A673 (cell line): ENCODE results near the gene THAP3. TPM values are rescaled to one million over a fixed set of nuclear protein-coding genes. Genes with fewer than 3 reads are reported as not detected.

Source experiments
- BruUV-seq: library from RNA; stranded (reverse); fragments of 400-500 nt; replicated peaks from 2 replicates; lab custom pipeline; 2021; lab: Mats Ljungman, UMichigan
- CTCF ChIA-PET: fragments of 300-600 bp; sonication (Branson Sonifier 250); formaldehyde crosslinking; loops from one replicate; lab custom pipeline; 2022; ENCODE audit warnings: antibody characterized with exemption; lab: Charles Lee
- POLR2A ChIA-PET: fragments of 300-600 bp; sonication (Branson Sonifier 250); formaldehyde crosslinking; loops from one replicate; lab custom pipeline; 2022; ENCODE audit warnings: antibody characterized with exemption; ENCODE audit not compliant: low non-redundant PET; lab: Charles Lee
- DNase-seq: peaks from one replicate; pipeline ENCODE4 v3.0.0-alpha.2; 2015; ENCODE audit warnings: low spot score
- H3K27ac ChIP-seq: fragments of 200-600 bp; sonication (generic); 2 replicates; pipeline ENCODE4 v1.5.1; 2016; ENCODE audit warnings: mixed run types, low read depth, mild to moderate bottlenecking, mixed read lengths, antibody characterized with exemption, low read length; ENCODE audit not compliant: poor library complexity, severe bottlenecking
- H3K27me3 ChIP-seq: fragments of 200-600 bp; sonication (generic); replicated peaks from 2 replicates; pipeline ENCODE4 v1.6.1; 2017; ENCODE audit warnings: mixed run types, low read depth, mild to moderate bottlenecking, mixed read lengths, antibody characterized with exemption, low read length; ENCODE audit not compliant: insufficient read depth, poor library complexity
- H3K36me3 ChIP-seq: fragments of 200-600 bp; sonication (generic); 2 replicates; pipeline ENCODE4 v1.6.1; 2016; ENCODE audit warnings: mixed run types, mild to moderate bottlenecking, mixed read lengths, antibody characterized with exemption, low read length; ENCODE audit not compliant: insufficient read depth, poor library complexity, severe bottlenecking
- H3K4me1 ChIP-seq: fragments of 200-600 bp; sonication (generic); 2 replicates; pipeline ENCODE4 v1.6.1; 2017; ENCODE audit warnings: mixed run types, mild to moderate bottlenecking, mixed read lengths, antibody characterized with exemption, low read length; ENCODE audit not compliant: insufficient read depth, poor library complexity, severe bottlenecking
- H3K4me3 ChIP-seq: fragments of 200-600 bp; sonication (generic); 2 replicates; pipeline ENCODE4 v1.5.1; 2016; ENCODE audit warnings: low read depth, mixed run types, mild to moderate bottlenecking, mixed read lengths, low read length; ENCODE audit not compliant: poor library complexity, severe bottlenecking
- H3K9me3 ChIP-seq: fragments of 200-600 bp; sonication (generic); 2 replicates; pipeline ENCODE4 v1.6.1; 2016; ENCODE audit warnings: mixed run types, low read depth, mild to moderate bottlenecking, mixed read lengths, antibody characterized with exemption, low read length; ENCODE audit not compliant: poor library complexity, severe bottlenecking
- CTCF ChIP-seq: fragments of 300-800, 200-600 bp; sonication (generic); conservative IDR thresholded peaks from 2 replicates; pipeline ENCODE4 v1.5.1; 2017; ENCODE audit warnings: low read depth, mild to moderate bottlenecking, antibody characterized with exemption, low read length, moderate library complexity, mixed read lengths
- EZH2 ChIP-seq: fragments of 200-600 bp; sonication (generic); IDR thresholded peaks from 2 replicates; pipeline ENCODE4 v1.6.1; 2017; ENCODE audit warnings: borderline replicate concordance, low read depth, mild to moderate bottlenecking, mixed read lengths, antibody characterized with exemption, low read length; ENCODE audit not compliant: poor library complexity, severe bottlenecking
- intact Hi-C: fragments of 100-400 bp; cut with micrococcal nuclease; formaldehyde crosslinking; loops from one replicate; pipeline ENCODE4 v1.10.0; 2022; ENCODE audit not compliant: unreplicated experiment
- total RNA-seq: library from RNA; stranded (reverse); gene quantifications from 2 replicates; pipeline ENCODE4 v1.2.3, GENCODE V29; 2021

The THAP3 gene
- total RNA-seq, 1 experiment from 2014 or later, result 23.6 TPM

DNA sequence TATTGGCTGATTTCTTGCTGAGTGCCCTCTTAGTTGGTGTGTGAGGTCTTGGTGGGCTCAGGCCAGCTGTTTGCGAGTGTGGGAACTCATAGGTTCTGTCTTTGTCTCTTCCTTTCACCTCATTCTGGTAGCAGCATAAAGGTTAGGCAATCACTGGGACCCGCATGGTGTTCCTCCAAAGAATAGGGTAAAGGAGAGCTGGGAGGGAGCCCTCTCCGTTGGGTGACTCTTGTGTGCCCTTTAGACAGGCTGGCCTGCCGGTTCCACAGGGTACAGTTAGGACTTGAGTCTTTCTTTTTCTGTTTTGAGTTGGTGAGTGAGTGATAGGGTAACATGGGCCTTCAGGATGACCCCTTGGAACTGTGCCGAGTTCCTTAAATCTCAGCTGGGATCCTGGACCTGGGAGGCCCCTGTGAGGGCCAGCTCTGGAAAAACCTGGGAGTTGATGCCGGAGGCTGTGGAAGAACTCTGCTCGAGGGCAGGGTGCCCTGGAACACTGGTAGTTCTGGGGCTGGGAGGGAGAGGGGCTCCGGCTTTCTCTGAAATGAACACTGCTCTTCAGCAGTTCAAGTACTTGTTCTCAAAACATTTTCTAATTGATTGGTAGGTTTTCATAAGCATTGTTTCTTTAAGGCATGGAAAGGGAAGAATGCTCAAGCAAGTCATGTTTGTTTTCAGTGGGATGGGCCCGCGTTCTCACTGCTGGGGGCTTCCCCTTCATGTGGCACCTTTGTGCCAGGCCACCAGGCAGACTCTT, 2.1 kb upstream of the THAP3 start:
- no peak for DNase-seq
- H3K27ac ChIP-seq, result peak overlapping the region; percentile 37
- intact Hi-C loops, result no loop called here

DNA sequence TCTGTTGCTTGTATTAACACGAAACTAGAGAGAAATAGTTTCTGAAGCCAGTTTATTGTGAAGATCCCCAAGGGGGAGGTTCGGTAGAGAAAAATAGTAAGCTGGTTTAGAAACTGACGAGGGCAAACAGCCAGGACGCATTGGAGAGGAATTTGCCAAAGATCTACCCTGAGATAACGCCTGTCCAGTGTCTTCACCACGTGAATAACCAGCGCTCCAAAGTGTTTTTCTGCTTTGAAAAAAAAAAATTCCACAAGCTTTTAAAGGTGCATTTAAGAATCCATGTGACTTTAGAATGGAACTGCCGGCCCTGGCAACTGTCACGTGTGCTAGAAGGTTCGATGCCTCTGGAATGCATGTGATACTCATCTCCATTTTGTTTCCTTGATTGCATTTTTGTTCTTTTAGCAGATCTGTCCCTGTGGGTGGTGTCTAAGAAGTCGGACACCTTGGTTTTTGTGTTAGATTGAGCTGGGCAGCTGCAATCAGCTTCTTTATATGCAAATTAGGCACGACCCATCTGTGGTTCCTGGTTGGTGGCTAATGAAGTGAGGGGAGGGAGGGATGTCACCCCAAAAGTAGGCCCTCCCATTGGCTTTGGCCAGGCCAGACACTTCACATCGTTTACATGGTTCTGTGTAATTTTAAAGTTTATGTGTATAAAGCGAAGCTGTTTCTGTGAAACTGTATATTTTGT, 1.3 kb upstream of the THAP3 start:
- intact Hi-C loops, result no loop called here
- CTCF ChIA-PET, result no interaction called here
- TF ChIP-seq EZH2 (no peak), CTCF (no peak)
- Histone ChIP-seq H3K27me3 (no peaks in the 10 kb centered on the region), H3K27ac (peak overlapping the region; percentile 13), H3K4me3 (no peak overlapping the region), H3K4me1 (peaks cover 4% of the 10 kb centered on the region), H3K36me3 (peaks cover 55% of the 10 kb centered on the region), H3K9me3 (no peaks in the 10 kb centered on the region)
- BruUV-seq, result no TSS peak
- no peak for DNase-seq
- POLR2A ChIA-PET, result no interaction called here

More for the DNA sequence above, 2.1 kb upstream of the THAP3 start:
- Histone ChIP-seq H3K27me3 (no peaks in the 10 kb centered on the region), H3K36me3 (peaks cover 55% of the 10 kb centered on the region), H3K9me3 (no peaks in the 10 kb centered on the region), H3K4me1 (peaks cover 4% of the 10 kb centered on the region), H3K4me3 (no peak overlapping the region)
- BruUV-seq, result no TSS peak
- ChIA-PET POLR2A (no interaction called here), CTCF (no interaction called here)
- no peak for TF ChIP-seq CTCF
- TF ChIP-seq EZH2, result no peak

DNA sequence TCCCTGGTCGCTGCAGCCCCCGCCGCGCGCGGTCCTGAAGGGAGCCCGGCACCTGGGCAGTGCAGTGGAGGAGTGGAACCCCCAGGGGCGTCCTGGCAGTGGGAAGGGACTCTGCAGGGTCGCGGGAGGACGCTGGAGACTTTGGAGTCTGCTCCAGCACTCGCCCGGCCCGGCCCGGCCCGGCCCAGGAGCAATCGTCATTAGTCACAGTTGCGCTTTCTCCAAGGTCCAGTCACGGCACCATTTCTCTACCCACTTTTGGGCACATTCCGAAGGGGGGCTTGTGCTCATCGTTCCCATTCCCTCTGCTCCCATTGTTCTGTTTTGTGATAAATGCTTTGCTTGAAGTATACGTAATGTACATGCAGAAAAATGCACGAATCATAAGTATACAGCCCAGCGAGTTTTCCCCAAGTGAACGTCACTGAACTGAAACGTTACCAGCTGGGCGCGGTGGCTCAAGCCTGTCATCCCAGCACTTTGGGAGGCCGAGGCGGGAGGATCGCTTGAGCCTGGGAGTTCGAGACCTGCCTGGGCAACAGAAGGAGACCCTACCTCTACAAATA, 999 bp downstream of the THAP3 start:
- TF ChIP-seq CTCF, result no peak
- no peak for TF ChIP-seq EZH2
- Histone ChIP-seq H3K27me3 (no peaks in the 10 kb centered on the region), H3K36me3 (peaks cover 55% of the 10 kb centered on the region), H3K9me3 (no peaks in the 10 kb centered on the region), H3K27ac (peak overlapping the region; percentile 76), H3K4me3 (peak overlapping the region; percentile 64), H3K4me1 (peaks cover 4% of the 10 kb centered on the region)
- intact Hi-C loops, result no loop called here
- DNase-seq, result peak; percentile 33
- BruUV-seq, result no TSS peak
- ChIA-PET POLR2A (no interaction called here), CTCF (no interaction called here)
